Activated T-cell treated with anti-CD3 and anti-CD28 coated beads for 4 hours (primary cell): Measurements from ENCODE around the gene CEACAM16.
"Not testable (repeated sequence)": the region's sequence is repeated elsewhere in the genome, so short reads cannot be mapped to it uniquely, and the experiment has no call there.

Source experiments
- DNase-seq: peaks from one replicate; pipeline ENCODE4 v3.0.0-alpha.2; 2020

CEACAM16 gene, protein sequence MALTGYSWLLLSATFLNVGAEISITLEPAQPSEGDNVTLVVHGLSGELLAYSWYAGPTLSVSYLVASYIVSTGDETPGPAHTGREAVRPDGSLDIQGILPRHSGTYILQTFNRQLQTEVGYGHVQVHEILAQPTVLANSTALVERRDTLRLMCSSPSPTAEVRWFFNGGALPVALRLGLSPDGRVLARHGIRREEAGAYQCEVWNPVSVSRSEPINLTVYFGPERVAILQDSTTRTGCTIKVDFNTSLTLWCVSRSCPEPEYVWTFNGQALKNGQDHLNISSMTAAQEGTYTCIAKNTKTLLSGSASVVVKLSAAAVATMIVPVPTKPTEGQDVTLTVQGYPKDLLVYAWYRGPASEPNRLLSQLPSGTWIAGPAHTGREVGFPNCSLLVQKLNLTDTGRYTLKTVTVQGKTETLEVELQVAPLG

GRCh38 chr19:44698492-44699201 lies at the start of gene CEACAM16:
CEACAM16 (plus strand) TSS chr19:44699151; CDS start chr19:44701457, 2,306 bp downstream.
- DNase-seq: no peak

DNA sequence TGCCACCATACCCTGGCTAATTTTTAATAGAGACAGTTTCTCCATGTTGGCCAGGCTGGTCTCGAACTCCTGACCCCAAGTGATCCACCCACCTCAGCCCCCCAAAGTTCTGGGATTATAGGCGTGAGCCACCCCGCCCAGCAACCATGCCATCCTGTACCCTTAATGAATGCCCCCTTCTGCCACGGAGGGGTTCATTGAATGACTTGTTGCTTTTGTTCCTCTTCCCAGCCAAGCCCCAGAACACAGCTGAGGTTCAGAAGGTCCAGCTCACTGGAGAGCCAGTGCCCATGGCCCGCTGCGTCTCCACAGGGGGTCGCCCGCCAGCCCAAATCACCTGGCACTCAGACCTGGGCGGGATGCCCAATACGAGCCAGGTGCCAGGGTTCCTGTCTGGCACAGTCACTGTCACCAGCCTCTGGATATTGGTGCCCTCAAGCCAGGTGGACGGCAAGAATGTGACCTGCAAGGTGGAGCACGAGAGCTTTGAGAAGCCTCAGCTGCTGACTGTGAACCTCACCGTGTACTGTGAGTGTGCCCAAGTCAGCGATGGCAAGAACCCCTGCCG lies 49.3 kb upstream of the CEACAM16 start:
- DNase-seq: no peak

DNA sequence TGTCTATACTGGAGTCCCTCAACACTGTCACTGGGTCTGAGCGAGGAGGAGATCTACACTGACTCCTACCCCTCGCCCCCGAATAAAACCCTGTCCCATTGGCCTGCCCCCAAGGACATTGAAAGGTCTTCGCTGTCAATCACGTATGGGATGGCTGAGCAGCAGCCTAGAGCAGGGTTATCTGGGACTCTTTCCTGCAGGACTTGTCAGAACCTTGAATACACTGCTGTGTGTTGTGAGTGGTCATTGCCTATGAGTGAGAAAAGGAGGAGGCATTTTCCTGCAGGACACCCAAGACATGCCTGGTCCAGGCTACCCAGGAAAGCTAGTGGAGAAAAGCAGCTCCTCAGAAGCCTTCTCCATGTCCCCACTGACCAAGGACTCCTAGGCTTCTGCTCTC lies 45.6 kb upstream of the CEACAM16 start:
- no peak for DNase-seq

GRCh38 chr19:44653977-44654774 lies 44.8 kb upstream of the CEACAM16 start:
- DNase-seq: peak; percentile 56

DNA sequence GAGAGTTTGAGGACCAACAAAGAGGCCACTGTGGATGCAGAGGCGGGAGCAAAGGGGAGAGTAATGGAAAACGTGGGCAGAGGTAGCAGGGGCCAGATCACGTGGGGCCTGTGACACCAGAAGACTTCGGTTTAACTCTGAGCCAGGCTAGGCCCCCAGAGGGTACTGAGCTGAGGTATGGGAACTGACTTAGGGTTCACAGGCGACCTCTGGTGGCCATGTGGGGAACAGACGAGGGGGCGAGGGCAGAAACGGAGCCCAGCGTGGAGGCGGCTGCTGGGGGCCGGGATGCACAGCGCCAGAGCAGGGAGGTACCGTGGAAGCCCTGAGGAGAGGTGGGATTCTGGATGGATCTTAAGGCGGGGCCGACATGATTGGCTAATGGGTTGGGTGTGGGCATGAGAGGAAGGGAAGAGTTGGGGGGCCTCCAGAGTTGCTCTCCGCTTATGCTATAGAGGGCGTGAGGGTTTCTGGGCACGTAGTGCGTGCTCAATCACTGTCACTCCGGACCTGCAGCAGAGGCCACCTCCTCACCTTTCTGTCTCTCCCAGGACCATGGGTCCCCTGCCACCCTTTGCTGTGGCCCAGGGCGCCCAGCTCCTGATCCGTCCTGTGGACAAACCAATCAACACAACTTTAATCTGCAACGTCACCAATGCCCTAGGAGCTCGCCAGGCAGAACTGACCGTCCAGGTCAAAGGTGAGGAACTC lies 41.6 kb upstream of the CEACAM16 start:
- DNase-seq: peak; percentile 65

- DNase-seq: no peak
These were observed 40.8 kb upstream of the CEACAM16 start for GRCh38 chr19:44658069-44658733.

- DNase-seq: no peak
These were observed 38.9 kb upstream of the CEACAM16 start for GRCh38 chr19:44660081-44660480.

DNA sequence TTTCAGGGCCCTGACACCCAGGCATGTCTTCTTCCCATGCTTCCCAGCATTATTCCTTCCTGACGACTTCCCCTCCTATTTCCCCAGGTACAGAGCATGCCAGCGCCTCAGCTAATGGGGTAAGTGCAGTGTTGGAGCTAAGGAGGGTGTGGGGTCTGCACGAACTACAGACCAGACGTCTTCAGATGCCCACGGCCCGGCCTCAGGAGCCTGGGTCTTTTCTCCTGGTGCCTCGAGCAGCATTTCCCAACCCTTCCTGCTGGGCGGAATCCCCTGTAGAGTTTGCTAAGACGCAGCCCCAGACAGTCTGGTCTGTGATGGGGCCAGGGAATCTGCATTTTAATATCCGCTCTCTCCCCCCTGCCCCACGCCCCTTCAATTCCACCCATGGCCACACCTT lies 37.7 kb upstream of the CEACAM16 start:
- DNase-seq: no peak

DNA sequence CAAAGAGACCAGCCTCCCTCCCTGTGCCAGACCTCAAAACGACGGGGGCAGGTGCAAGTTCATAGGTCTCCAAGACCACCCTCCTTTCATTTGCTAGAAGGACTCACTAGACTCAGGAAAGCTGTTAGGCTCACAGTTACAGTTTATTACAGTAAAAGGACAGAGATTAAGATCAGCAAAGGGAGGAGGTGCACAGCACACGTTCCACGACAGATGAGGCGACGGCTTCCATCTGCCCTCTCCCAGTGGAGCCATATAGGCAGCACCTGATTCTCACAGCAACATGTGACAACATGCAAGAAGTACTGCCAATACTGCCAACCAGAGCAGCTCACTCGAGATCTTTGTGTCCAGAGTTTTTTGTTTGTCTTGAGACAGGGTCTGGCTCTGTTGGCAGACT lies 37.0 kb upstream of the CEACAM16 start:
- no peak for DNase-seq

DNA sequence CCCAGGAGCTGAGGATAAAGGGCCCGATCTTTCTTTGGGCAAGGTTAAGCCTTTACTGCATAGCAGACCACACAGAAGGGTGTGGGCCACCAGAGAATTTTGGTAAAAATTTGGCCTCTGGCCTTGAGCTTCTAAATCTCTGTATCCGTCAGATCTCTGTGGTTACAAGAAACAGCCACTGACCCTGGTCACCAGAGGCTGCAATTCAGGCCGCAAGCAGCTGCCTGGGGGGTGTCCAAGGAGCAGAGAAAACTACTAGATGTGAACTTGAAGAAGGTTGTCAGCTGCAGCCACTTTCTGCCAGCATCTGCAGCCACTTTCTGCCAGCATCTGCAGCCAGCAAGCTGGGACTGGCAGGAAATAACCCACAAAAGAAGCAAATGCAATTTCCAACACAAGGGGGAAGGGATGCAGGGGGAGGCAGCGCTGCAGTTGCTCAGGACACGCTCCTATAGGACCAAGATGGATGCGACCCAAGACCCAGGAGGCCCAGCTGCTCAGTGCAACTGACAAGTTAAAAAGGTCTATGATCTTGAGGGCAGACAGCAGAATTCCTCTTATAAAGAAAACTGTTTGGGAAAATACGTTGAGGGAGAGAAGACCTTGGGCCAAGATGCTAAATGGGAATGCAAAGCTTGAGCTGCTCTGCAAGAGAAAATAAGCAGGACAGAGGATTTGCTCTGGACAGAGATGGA lies 36.1 kb upstream of the CEACAM16 start:
- no peak for DNase-seq

GRCh38 chr19:44663996-44664395 lies 35.0 kb upstream of the CEACAM16 start:
- DNase-seq: no peak

DNA sequence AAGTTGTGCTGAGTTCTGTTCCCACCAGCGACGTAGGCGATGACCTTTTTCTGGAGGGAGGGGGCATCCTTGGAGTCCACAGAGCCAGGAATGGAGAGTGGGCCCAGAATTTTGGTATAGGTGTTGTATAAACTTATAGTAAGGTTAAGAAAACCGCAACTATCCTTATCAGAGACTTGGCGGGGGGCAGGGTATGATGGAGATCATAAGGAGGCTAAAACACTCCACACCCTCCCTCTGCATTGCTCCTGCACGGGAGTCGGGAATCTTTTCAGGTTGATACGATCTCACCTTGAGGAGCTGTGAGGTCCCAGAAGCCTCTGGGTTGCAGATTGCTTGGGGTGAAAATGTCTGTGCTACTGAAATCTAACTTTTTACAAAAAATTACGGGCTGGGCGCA lies 34.0 kb upstream of the CEACAM16 start:
- no peak for DNase-seq

DNA sequence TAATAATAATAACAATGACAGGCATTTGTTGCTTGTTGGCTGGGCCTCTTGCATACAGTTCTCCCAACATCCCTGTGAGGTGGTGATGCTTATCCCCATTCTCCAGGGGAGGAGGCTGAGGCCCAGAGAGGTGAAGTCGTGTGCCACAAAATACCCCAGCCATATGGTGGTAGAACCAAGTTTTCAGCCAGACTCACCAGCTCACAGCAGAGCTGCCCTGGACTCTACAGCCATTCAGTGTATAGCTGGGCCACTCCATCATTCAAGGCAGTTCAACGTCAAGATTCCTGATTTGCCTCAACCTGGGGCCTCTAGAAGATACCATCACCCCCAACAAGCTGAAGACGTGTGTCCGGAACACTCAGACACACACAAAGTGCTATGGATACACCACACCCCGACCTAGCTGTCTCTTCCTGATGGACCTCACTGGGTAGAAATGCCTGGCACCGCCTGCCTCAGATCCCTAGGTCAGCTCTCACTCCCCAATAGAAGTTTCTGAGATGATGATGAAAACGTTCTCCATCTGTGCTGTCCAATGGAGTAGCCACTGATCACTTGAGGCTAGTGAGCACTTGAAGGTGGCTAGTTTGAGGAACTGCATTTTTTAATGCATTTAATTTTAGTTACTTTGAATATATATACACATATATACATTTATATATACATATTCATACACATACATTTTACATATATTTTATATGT lies 31.9 kb upstream of the CEACAM16 start:
- DNase-seq: no peak

GRCh38 chr19:44668985-44669764 lies 29.8 kb upstream of the CEACAM16 start:
- no peak for DNase-seq

DNA sequence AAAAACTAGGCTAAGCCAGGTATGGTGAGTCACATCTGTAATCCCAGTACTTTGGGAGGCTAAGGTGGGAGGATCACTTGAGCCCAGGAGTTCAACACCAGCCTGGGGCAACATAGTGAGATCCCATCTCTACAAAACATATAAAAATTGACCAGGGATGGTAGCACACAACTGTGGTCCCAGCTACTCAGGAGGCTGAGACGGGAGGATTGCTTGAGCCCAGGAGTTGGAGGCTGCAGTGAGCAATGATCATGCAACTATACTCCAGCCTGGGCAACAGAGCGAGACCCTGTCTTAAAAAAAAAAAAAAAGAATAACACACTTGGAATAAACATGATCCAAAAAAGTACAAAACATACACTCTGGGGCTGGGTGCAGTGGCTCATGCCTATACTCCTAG lies 28.9 kb upstream of the CEACAM16 start:
- DNase-seq: not testable (repeated sequence)

GRCh38 chr19:44671400-44671799 lies 27.6 kb upstream of the CEACAM16 start, which contains the start of gene CEACAM19:
CEACAM19 (plus strand) TSS chr19:44671482; CDS start chr19:44671932, 450 bp downstream.
- no peak for DNase-seq

DNA sequence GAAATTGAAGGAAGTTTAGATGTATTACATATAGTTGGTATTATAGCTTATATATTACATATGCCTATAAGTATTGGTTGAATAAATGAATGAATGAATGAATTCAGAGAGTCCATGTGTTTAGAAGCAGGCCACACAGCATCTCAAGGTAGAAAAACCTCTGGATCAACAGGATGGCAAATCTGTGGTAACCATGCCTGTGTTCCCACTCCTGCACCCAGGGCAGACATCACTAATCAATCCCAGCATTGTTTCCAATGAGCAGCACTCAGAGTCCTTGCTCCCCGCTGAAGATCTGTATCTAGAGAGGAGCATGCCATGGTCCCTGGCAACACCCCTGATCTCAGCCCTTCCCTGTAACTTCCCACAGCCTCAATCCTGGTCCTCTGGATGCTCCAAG lies 26.7 kb upstream of the CEACAM16 start:
- DNase-seq: no peak

DNA sequence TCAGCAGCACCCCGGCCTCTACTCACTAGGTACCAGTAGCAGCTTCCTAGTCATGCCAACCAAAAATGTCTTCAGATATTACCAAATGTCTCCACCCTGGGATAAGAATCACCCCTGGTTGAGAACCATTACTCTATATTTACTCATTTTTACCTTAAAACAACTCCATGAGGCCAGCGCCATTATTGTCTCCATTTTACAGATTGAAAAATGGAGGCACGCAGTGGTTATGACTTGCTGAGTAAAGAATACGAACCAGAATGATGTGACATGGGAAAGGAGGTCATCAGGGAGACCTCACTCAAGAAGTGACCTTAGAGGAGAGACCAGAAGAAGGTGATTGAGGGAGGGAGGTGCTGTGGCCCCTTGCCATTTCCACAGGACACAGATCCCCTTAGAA lies 25.4 kb upstream of the CEACAM16 start:
- DNase-seq: no peak

DNA sequence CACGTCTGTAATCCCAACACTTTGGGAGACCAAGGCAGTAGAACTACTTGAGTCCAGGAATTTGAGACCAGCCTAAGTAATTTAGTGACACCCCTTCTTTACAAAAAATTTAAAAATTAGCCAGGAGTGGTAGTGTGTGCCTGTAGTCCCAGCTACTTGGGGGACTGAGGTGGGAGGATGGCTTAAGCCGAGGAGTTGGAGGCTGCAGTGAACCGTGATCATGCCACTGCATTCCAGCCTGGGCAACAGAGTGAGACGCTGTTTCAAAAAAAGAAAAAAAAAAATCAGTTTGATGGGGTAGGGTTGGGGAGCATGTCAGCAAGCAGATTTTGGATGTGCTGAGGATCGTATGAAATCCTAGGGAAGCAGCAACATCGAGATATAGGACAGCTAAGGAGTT lies 23.4 kb upstream of the CEACAM16 start:
- no peak for DNase-seq
